Mesodermal cell (in vitro differentiated cells): ENCODE results near the gene RNASEH2C.
"Not testable (repeated sequence)": the region's sequence is repeated elsewhere in the genome, so short reads cannot be mapped to it uniquely, and the experiment has no call there.

Source experiments
- H3K27ac ChIP-seq: 2 replicates; pipeline ENCODE4 v1.7.0; 2013; ENCODE audit warnings: mild to moderate bottlenecking, low read depth, low read length, moderate library complexity; ENCODE audit not compliant: severe bottlenecking
- H3K36me3 ChIP-seq: 2 replicates; pipeline ENCODE4 v1.7.1; 2013; ENCODE audit warnings: mild to moderate bottlenecking, low read length, moderate library complexity; ENCODE audit not compliant: control insufficient read depth, insufficient read depth
- H3K4me1 ChIP-seq: one replicate; pipeline ENCODE4 v1.7.1; 2013; ENCODE audit warnings: mild to moderate bottlenecking, low read length; ENCODE audit not compliant: insufficient read depth, control insufficient read depth, poor library complexity, severe bottlenecking
- H3K4me3 ChIP-seq: 2 replicates; pipeline ENCODE4 v1.7.0; 2013; ENCODE audit warnings: low read length, control low read depth, mild to moderate bottlenecking; ENCODE audit not compliant: insufficient read depth, poor library complexity, severe bottlenecking; ENCODE audit errors: extremely low read depth
- H3K9me3 ChIP-seq: 2 replicates; pipeline ENCODE4 v1.7.1; 2013; ENCODE audit warnings: mild to moderate bottlenecking, low read length, moderate library complexity; ENCODE audit not compliant: control insufficient read depth
- WGBS, 2 experiments: methylation state at CpG; one replicate each; pipeline ENCODE4 v1.1.5; 2013; ENCODE audit warnings: missing lambda C conversion rate in 2 of 2; ENCODE audit not compliant: insufficient coverage in 2 of 2; 5-methylcytosine and 5-hydroxymethylcytosine counted together

RNASEH2C gene

GRCh38 chr11:65742353-65742752 is 21.8 kb upstream of the RNASEH2C start:
- no peak overlapping the region for H3K4me3 ChIP-seq
- no peaks in the 10 kb centered on the region for H3K4me1 ChIP-seq
- peaks cover 7% of the 10 kb centered on the region for H3K9me3 ChIP-seq
- no peak overlapping the region for H3K27ac ChIP-seq
- WGBS, 2 experiments = 83% methylated on average over 1 of the region's 1 CpG; no CpG with 5 or more reads in 1 of the 2 experiments
- no peaks in the 10 kb centered on the region for H3K36me3 ChIP-seq

- no peaks in the 10 kb centered on the region for H3K4me1 ChIP-seq
- no peak overlapping the region for H3K27ac ChIP-seq
- 70 to 91% methylated on average over 7 to 8 of the region's 8 CpGs for WGBS, 2 experiments
- no peak overlapping the region for H3K4me3 ChIP-seq
- peaks cover 13% of the 10 kb centered on the region for H3K9me3 ChIP-seq
- H3K36me3 ChIP-seq = no peaks in the 10 kb centered on the region
Observed at GRCh38 chr11:65741185-65741584, 20.6 kb upstream of the RNASEH2C start.

GRCh38 chr11:65739022-65739421 is 18.4 kb upstream of the RNASEH2C start:
- no peak overlapping the region for H3K27ac ChIP-seq
- H3K36me3 ChIP-seq = no peaks in the 10 kb centered on the region
- no peak overlapping the region for H3K4me3 ChIP-seq
- H3K9me3 ChIP-seq = peaks cover 15% of the 10 kb centered on the region
- H3K4me1 ChIP-seq = no peaks in the 10 kb centered on the region
- WGBS, 2 experiments = no CpG with 5 or more reads among the region's 2 CpGs

- H3K9me3 ChIP-seq = peaks cover 22% of the 10 kb centered on the region
- no peak overlapping the region for H3K4me3 ChIP-seq
- H3K27ac ChIP-seq = no peak overlapping the region
- no peaks in the 10 kb centered on the region for H3K36me3 ChIP-seq
- H3K4me1 ChIP-seq = no peaks in the 10 kb centered on the region
Observed at GRCh38 chr11:65736810-65737209, 16.2 kb upstream of the RNASEH2C start.

GRCh38 chr11:65735111-65735510 is 14.5 kb upstream of the RNASEH2C start:
- H3K27ac ChIP-seq, H3K36me3 ChIP-seq, H3K4me1 ChIP-seq, H3K4me3 ChIP-seq: not testable (repeated sequence)
- H3K9me3 ChIP-seq = peaks cover 24% of the 10 kb centered on the region
- 72 to 74% methylated on average over 4 of the region's 4 CpGs for WGBS, 2 experiments

GRCh38 chr11:65730461-65730860 is 9.9 kb upstream of the RNASEH2C start:
- no peak overlapping the region for H3K27ac ChIP-seq
- 73 to 81% methylated on average over 2 to 3 of the region's 5 CpGs for whole genome bisulfite sequencing, 2 experiments
- H3K4me3 ChIP-seq = no peak overlapping the region
- peaks cover 9% of the 10 kb centered on the region for H3K9me3 ChIP-seq
- no peaks in the 10 kb centered on the region for H3K4me1 ChIP-seq
- no peaks in the 10 kb centered on the region for H3K36me3 ChIP-seq

GRCh38 chr11:65727865-65728264 is 7.3 kb upstream of the RNASEH2C start:
- no peaks in the 10 kb centered on the region for H3K4me1 ChIP-seq
- H3K27ac ChIP-seq = no peak overlapping the region
- peaks cover 9% of the 10 kb centered on the region for H3K9me3 ChIP-seq
- WGBS, 2 experiments = 89 to 93% methylated on average over 13 of the region's 15 CpGs
- H3K36me3 ChIP-seq = no peaks in the 10 kb centered on the region
- H3K4me3 ChIP-seq = no peak overlapping the region

- no peak overlapping the region for H3K27ac ChIP-seq
- H3K4me1 ChIP-seq = no peaks in the 10 kb centered on the region
- WGBS, 2 experiments = 50 to 57% methylated on average over 1 to 4 of the region's 6 CpGs
- H3K9me3 ChIP-seq = peaks cover under 1% of the 10 kb centered on the region
- no peaks in the 10 kb centered on the region for H3K36me3 ChIP-seq
- no peak overlapping the region for H3K4me3 ChIP-seq
Observed at GRCh38 chr11:65726660-65727059, 6.1 kb upstream of the RNASEH2C start.

GRCh38 chr11:65722261-65722660 is 1.7 kb upstream of the RNASEH2C start:
- 89 to 100% methylated on average over 1 of the region's 1 CpG for WGBS, 2 experiments
- H3K4me1 ChIP-seq = peaks cover 9% of the 10 kb centered on the region
- no peaks in the 10 kb centered on the region for H3K9me3 ChIP-seq
- H3K36me3 ChIP-seq = peaks cover 23% of the 10 kb centered on the region
- H3K27ac ChIP-seq = no peak overlapping the region
- no peak overlapping the region for H3K4me3 ChIP-seq

- 7 to 11% methylated on average over 11 to 15 of the region's 17 CpGs for WGBS, 2 experiments
- peak overlapping the region; percentile 74 for H3K4me3 ChIP-seq
- peaks cover 46% of the 10 kb centered on the region for H3K36me3 ChIP-seq
- peaks cover 9% of the 10 kb centered on the region for H3K4me1 ChIP-seq
- H3K9me3 ChIP-seq = no peaks in the 10 kb centered on the region
- H3K27ac ChIP-seq = peak overlapping the region; percentile 66
Observed at GRCh38 chr11:65719871-65720210, 757 bp downstream of the RNASEH2C start.

GRCh38 chr11:65718964-65719492 is 1.6 kb downstream of the RNASEH2C start:
- peaks cover 9% of the 10 kb centered on the region for H3K4me1 ChIP-seq
- H3K27ac ChIP-seq = no peak overlapping the region
- WGBS, 2 experiments = 91 to 93% methylated on average over 8 to 9 of the region's 10 CpGs
- H3K9me3 ChIP-seq = no peaks in the 10 kb centered on the region
- H3K4me3 ChIP-seq = peak overlapping the region; percentile 74
- H3K36me3 ChIP-seq = peaks cover 54% of the 10 kb centered on the region
